ENCODE data around the gene MAPK10. TPM values are rescaled to one million over a fixed set of nuclear protein-coding genes. Genes with fewer than 3 reads are reported as not detected.

The MAPK10 gene
- total and polyA plus RNA-seq, 2 donors (not counting 3 experiments of a cell fraction or from before 2014, with no cell fraction given), result 0.17 TPM; not detected in 1

DNA sequence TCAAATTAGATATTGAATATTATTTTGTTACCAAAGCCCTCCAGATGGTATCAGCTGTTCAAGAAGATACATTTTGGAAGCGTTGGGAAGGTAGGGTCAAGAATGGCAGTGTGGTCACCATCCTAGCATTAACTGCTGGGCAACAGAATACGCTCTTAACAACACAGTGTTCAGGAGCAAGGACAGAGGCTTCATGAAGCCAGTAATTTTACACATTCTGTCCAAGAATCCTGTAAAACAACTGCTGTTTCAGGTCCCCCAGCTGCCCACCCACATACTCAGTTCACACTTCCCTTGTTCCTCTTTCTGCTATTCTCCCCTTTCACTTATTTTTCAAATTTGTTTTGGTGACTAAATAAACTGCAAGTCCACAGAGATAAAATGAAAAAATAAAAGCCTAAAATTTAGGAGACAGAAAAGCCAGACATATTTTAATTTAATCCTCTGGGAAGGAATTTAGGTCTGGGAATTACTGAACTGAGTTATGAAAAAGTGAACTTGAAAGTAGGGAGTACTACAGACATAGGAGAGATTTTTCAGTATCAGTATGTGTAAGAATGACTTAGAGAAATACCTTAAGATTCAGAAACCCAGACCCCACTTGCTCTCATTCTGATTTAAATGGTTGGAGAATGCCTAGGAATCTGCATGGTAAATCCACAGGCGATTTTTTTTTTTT is 406.7 kb downstream of the MAPK10 start:
- FAIRE-seq (no peak), DNase-seq (ENCODE audit: low read depth, low spot score) (no peak)
- peak overlapping the region; percentile 69 for H3K4me2 ChIP-seq (ENCODE audit: insufficient read depth, low read length)
- no peaks in the 10 kb centered on the region for H3K9me1 ChIP-seq (replicated peaks; ENCODE audit: control insufficient read depth, extremely low read depth, insufficient read depth, low read length)
- peaks cover 26% of the 10 kb centered on the region for H3K4me1 ChIP-seq (ENCODE audit: control insufficient read depth, extremely low read depth, insufficient read depth, low read length)
- no peak overlapping the region for H3K4me3 ChIP-seq (replicated peaks in 1 of 3; ENCODE audit: insufficient read depth in 1 of 3, low read depth in 1 of 3, low read length in 3 of 3)
- H4K20me1 ChIP-seq (replicated peaks; ENCODE audit: control insufficient read depth, extremely low read depth, insufficient read depth, low read length), result peaks cover 2% of the 10 kb centered on the region
- H3K9ac ChIP-seq (replicated peaks; ENCODE audit: extremely low read depth, insufficient read depth, low read length), result peak overlapping the region; percentile 8
- BruUV-seq (replicated peaks), result no TSS peak
- H2AFZ ChIP-seq (ENCODE audit: low read depth, low read length), result no peak overlapping the region
- ChIA-PET POLR2A (no interaction called here), CTCF (no interaction called here)
- no peaks in the 10 kb centered on the region for H3K9me3 ChIP-seq (replicated peaks; ENCODE audit: control insufficient read depth, insufficient read depth, low read length)
- H3K27ac ChIP-seq (ENCODE audit: insufficient read depth, low read depth, low read length), result peak overlapping the region; percentile 64
- H3K36me3 ChIP-seq (ENCODE audit: control insufficient read depth in 2 of 2, extremely low read depth in 1 of 2, insufficient read depth in 2 of 2, low read length in 2 of 2), result peaks cover 2 to 3% of the 10 kb centered on the region in 2 experiments
- intact Hi-C loops (cut with micrococcal nuclease) (no loop called here), dilution Hi-C loops (cut with MboI; ENCODE audit: extremely low pct_ligation_motif_present, low sequenced_read_pairs) (no loop called here)
- H3K79me2 ChIP-seq (ENCODE audit: control insufficient read depth, insufficient read depth, low read length), result peaks cover 88% of the 10 kb centered on the region
- H3K27me3 ChIP-seq (ENCODE audit: control insufficient read depth in 2 of 2, insufficient read depth in 2 of 2, low read length in 2 of 2), result no peaks in the 10 kb centered on the region
- TF ChIP-seq FOS (IDR thresholded peaks at IDR 0.05; ENCODE audit: borderline replicate concordance, insufficient read depth, low read length) (no peak), EZH2 (IDR thresholded peaks at IDR 0.05; ENCODE audit: borderline replicate concordance, low read depth, low read length, severe bottlenecking) (no peak), GATA2 (IDR thresholded peaks at IDR 0.05; ENCODE audit: insufficient read depth, insufficient read length, low read depth, low read length) (no peak), MYC (IDR thresholded peaks at IDR 0.05; ENCODE audit: low read depth, low read length) (no peak), JUN (IDR thresholded peaks at IDR 0.05; ENCODE audit: borderline replicate concordance, insufficient read depth, insufficient read length, low read depth) (no peak), POLR2AphosphoS5 (IDR thresholded peaks at IDR 0.05; ENCODE audit: insufficient read depth, low read depth, low read length) (no peak), POLR2A (IDR thresholded peaks at IDR 0.05; ENCODE audit: low read depth, low read length) (no peak)
- TF ChIP-seq, protein P1, sequence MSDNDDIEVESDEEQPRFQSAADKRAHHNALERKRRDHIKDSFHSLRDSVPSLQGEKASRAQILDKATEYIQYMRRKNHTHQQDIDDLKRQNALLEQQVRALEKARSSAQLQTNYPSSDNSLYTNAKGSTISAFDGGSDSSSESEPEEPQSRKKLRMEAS (IDR thresholded peaks at IDR 0.05; ENCODE audit: insufficient read depth, insufficient read length), result no peak
- TF ChIP-seq, protein P2, sequence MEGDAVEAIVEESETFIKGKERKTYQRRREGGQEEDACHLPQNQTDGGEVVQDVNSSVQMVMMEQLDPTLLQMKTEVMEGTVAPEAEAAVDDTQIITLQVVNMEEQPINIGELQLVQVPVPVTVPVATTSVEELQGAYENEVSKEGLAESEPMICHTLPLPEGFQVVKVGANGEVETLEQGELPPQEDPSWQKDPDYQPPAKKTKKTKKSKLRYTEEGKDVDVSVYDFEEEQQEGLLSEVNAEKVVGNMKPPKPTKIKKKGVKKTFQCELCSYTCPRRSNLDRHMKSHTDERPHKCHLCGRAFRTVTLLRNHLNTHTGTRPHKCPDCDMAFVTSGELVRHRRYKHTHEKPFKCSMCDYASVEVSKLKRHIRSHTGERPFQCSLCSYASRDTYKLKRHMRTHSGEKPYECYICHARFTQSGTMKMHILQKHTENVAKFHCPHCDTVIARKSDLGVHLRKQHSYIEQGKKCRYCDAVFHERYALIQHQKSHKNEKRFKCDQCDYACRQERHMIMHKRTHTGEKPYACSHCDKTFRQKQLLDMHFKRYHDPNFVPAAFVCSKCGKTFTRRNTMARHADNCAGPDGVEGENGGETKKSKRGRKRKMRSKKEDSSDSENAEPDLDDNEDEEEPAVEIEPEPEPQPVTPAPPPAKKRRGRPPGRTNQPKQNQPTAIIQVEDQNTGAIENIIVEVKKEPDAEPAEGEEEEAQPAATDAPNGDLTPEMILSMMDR (IDR thresholded peaks at IDR 0.05; ENCODE audit: extremely low read depth in 1 of 2, insufficient read depth in 1 of 2, low read depth in 1 of 2, low read length in 2 of 2), result no peak

Measured in endothelial cell of umbilical vein (primary cell).